ENCODE data around the gene GPC5.

GPC5 gene

GRCh38 chr13:91539286-91540157 is 141.1 kb downstream of the GPC5 start:
- DNase-seq (ENCODE audit: low spot score) = no peak

DNA sequence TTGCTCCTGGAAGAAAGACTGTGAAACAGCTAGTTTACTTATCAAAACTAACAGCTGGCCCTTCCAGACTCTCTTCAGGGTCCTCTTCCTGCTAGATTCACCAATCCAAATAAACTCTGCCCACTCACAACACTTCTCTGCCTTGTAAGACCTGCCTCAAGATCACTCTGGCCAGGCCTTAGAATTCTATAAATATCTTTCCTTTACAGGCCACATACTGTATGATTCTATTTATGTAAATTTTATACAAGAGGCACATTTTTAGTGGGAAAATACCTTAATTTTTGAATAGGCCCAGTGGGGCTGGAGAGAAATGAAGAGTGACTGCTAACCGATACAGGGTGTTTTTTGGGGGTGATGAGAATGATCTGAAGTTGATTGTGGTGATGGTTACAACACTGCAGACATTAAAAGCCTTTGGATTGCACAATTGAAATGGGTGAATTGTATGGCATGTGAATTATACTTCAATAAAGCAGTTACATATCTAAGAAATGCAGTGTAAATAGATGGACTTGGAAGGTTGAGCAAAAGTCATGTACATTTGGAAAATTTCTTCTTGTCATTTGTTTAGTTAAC is 141.8 kb downstream of the GPC5 start:
- DNase-seq (ENCODE audit: low spot score) = no peak

DNA sequence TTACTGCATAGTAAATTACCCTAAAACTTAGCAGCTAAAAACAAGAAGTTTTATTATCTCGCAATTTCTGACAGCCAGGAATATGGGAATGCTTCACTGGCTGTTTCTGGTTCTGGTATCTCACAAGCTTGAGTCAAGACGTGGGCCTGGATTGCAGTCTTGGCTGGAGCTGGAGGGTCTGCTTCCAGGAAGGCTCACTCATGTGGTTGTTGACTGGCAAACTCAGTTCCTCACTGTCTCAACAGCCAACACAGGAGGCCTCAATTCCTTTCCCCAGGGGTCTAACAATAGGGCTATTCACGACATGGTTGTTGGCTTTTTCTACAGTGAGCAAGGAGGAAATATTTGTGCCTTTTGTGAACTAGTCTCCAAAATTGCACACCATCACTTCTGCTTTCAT is 146.3 kb downstream of the GPC5 start:
- no peak for DNase-seq (ENCODE audit: low spot score)

DNA sequence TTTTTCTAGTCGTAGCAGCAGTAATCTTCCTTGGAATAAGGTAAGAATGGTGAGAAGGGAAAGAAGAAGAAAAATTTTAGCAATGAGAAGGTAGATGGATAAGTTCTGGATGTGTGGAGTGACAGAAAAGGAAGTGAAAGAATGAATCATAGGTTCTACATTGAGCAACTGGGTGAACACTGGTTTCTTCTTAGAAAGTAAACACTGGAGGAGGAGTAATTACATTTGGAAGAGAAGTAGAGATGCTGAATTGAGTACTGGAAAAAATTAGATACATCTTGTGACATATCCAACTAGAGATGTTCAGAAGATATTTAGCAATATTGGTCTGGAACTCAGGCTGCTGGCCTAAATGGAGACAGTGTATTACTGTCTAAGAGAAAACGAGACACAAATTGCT is 148.5 kb downstream of the GPC5 start:
- DNase-seq (ENCODE audit: low spot score) = no peak

GRCh38 chr13:91553584-91553983 is 155.2 kb downstream of the GPC5 start:
- DNase-seq (ENCODE audit: low spot score) = no peak

DNA sequence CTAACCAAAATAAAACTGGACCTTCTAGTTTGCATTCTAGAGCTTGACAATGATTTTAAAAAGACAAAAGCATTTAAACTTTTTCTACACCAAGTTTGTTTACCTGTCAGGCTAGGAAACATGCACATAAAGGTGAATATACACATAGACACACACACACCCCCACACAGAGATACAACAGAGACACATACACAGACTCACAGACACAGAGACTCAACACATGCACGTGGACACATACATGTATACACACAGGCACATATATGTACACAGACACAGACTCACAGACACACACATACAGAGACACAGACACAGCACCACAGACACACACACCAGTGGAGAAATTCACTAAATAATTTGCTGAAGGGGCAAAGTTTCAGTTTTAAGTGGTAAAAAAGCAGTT is 155.7 kb downstream of the GPC5 start:
- no peak for DNase-seq (ENCODE audit: low spot score)

- DNase-seq (ENCODE audit: low spot score) = no peak
These were observed 159.1 kb downstream of the GPC5 start for GRCh38 chr13:91557328-91558090.

DNA sequence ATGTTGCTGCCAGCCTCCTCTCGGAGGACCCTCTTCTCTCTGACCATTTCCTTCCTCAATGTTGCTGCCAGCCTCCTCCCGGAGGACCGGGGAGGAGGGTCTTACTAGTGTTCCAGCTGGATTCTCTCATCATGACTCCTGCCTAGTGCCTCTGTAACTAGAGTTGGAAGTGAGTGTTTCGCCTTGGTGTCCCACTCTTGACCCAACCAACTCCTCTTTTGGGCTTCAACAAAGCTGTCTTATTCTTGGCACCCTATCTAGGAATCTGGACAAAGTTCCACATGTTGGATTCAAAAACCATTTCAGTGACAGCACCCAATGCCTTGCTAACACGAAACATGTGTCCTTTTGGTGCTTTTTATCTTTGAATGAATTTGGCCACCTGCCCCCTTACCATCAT is 165.4 kb downstream of the GPC5 start:
- DNase-seq (ENCODE audit: low spot score) = no peak

DNA sequence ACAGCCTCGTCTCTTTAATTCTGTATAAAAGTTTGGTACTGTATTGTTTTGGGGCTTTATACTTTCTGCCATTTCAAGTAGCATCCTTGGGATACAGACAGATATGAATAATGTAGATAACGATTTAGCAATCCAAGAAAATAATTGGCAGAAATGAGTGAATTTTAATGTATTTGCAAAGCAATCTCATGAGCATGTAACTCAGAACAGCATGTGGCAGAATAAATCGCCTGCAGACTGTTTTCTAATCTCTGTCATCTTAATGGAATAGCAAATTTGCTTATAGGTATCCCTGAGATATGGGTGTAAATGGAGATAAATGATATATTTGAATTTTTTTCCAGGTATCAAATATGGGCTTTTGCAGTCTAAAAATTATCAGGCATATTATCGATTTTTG is 166.0 kb downstream of the GPC5 start:
- DNase-seq (ENCODE audit: low spot score) = no peak

DNA sequence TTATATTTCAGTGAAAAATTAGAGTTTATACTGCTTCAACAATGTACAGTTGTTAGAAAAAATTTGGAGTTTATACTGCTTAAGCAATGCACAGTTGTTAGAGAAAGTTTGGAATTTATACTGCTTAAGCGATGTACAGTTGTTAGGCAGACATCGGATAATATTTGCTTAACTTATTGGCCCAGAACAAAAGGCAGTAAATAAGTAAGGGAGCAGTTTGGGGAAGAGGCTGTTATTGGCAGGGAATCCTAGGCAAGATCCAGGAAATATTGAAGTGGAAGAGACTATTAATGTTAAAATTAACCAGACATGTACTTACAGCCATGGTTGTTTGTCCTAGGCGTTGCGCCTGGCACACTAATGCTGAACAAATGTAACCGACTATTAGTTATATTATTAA is 166.9 kb downstream of the GPC5 start:
- no peak for DNase-seq (ENCODE audit: low spot score)

DNA sequence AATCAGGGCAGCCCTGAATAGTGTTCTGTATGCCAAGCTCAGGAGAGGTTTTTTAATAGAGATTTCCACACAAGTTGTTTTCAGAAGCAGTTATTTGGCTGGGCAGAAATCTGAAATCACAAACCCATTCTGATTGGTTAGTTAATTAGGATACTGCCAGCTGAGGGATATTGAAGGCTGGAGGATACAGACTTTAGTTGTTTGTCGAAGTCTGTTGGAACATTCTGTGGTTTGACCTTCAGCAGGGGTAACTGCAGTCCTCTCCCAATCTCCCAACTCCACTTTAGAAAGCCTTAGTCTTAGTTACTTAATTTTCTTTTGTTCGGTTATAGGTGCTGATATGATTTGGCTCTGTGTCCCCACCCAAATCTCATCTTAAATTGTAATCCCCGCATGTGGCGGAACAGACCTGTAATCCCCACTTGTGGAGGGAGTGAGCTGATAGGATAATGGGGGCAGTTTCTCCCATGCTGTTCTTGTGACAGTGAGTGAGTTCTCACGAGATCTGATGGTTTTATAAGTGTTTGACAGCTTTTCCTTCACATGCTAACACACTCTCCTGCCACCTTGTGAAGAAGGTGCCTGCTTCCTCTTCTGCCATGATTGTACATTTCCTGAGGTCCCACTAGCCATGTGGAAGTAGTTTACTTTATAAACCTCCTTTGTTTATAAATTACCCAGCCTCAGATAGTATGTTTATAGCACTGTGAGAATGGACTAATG is 169.2 kb downstream of the GPC5 start:
- DNase-seq (ENCODE audit: low spot score) = no peak

GRCh38 chr13:91571681-91572080 is 173.3 kb downstream of the GPC5 start:
- no peak for DNase-seq (ENCODE audit: low spot score)

DNA sequence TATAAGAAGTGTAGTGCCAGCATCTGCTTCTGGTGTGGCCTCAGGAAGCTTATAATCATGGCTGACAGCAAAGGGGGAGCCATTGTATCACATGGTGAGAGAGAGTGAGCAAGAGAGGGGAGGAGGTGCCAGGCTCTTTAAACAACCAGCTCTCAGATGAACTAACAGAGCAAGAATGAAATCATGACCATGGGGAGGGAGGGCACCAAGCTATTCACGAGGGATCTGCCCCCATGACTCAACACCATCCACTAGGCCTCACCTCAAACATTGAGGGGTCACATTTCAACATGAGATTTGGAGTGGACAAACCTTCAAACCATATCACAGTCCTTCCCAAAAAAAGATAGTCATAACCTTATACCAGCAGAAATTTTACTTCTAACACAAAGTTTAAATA is 174.0 kb downstream of the GPC5 start:
- no peak for DNase-seq (ENCODE audit: low spot score)

GRCh38 chr13:91572944-91573598 is 174.7 kb downstream of the GPC5 start:
- no peak for DNase-seq (ENCODE audit: low spot score)

- DNase-seq (ENCODE audit: low spot score) = no peak
These were observed 176.3 kb downstream of the GPC5 start for GRCh38 chr13:91574766-91575165.

- no peak for DNase-seq (ENCODE audit: low spot score)
These were observed 178.2 kb downstream of the GPC5 start for GRCh38 chr13:91576590-91576989.

DNA sequence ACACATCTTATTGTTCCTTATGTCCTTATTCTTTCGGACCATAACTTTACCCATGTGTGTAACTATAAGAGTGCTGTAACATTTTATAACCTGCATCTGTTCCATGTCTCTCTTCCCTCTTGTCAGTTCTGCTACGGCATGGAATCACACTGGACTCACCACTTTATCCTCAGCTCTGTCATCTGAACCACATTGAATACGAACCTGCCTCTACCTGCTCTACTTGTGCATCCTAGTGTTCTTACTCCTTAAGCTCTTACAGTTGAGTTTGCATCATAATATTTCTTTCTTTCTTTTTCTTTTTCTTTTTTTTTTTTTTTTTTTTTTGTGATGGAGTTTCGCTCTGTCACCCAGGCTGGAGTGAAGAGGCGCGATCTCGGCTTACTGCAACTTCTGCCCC is 180.9 kb downstream of the GPC5 start:
- DNase-seq (ENCODE audit: low spot score) = no peak

GRCh38 chr13:91580749-91581148 is 182.3 kb downstream of the GPC5 start:
- no peak for DNase-seq (ENCODE audit: low spot score)

GRCh38 chr13:91586609-91587008 is 188.2 kb downstream of the GPC5 start:
- DNase-seq (ENCODE audit: low spot score) = no peak

DNA sequence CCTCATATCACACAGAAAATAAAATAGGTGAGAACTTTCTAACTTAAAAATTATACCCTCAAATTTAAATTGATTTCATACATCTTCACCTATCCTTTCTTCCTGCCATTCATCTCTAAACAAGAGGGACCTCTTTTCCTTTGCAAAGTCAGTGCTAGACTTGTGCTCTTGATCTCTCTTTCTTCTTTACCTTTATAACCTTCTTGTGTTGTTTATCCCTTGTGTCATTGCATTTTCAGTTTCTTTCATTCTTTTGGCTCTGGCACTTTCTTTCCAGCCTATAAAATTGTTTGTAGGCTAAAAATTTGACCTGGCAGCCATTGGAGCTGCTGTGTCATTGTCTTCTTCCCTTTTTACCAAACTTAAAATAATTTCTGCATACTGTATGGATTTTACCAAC is 190.1 kb downstream of the GPC5 start:
- DNase-seq (ENCODE audit: low spot score) = no peak

DNA sequence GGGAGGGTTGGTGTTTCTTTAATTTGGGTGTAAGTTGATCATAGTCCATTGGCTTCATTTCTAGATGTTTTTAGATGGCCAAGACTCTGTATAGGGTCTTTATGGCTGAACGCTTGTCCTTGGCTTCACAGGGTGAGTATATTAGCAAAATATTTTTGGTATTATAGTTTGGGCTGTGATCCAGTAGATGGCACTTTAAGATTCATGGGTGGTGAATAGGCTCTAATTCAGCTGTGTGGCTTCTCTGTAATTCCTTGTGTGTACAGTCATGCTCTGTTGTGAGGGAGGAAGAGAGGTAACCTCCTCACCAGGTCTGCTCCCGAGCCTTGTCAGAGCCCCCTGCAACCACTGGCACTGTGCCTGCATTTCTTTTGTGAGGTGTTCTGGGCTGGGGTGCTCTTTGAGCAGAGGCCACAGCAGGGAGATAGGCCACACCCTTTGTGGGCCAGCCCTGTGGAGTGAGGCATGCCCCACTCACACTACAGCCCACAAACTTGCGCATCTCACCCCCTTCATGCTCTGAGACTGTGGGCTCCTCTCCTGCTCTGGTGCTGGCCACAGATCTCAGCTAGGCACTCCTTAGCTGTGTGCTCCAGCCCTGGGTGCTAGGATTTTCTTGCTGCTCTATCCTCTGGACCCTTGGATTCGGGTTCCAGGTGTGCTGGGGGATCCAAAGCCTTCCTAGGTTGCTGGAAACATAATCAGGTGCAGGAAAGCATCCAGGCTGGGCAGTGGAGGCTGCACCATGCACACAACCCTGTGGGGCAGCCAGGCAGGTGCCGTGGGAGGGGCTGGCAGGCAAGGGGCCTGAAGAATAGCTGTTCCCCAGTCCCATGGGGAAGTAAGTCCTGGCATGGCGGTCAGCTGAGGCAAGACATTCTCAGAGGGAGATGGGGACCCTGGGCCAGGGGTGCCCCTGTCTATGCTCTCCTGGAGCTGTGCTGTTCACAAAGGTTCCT is 193.9 kb downstream of the GPC5 start:
- no peak for DNase-seq (ENCODE audit: low spot score)

All from left forelimb (tissue), 1 donor.